ENCODE data around the gene SMIM7. TPM values are rescaled to one million over a fixed set of nuclear protein-coding genes. Genes with fewer than 3 reads are reported as not detected.
"Not testable (repeated sequence)": the region's sequence is repeated elsewhere in the genome, so short reads cannot be mapped to it uniquely, and the experiment has no call there.

Gene SMIM7
- total RNA-seq, 1 experiment from 2014 or later = 77.6 TPM

DNA sequence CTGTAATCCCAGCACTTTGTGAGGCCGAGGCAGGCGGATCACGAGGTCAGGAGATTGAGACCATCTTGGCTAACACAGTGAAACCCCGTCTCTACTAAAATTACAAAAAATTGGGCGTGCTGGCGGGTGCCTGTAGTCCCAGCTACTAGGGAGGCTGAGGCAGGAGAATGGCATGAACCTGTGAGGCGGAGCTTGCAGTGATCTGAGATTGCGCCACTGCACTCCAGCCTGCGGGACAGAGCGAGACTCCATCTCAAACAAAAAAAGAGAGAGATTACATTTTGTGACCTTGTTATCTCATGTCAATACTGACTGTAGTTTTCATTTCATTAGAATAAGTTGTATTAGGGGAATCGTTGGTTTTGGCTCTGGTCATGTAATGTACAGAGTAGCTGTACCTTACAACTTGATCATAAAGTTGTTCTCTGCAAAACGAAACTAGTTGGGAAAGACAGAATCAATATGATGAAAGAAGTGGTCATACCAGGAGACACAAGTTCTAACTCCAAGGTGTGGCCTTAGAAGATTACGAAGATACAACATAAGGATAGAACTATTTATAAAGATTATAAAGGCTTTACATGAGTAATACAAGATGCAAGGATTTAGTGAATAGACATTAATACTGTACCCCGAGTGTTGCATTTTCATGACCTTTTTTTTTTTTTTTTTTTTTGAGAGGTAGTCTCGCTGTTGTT is 16.3 kb upstream of the SMIM7 start:
- H3K56ac ChIP-seq (ENCODE audit: insufficient read length, low read depth, low read length) = no peak overlapping the region
- H3T11ph ChIP-seq (ENCODE audit: low read length) = no peak overlapping the region
- no peak overlapping the region for H3K9ac ChIP-seq (ENCODE audit: extremely low read depth, insufficient read length, low read length)
- no peak overlapping the region for H4K5ac ChIP-seq (ENCODE audit: insufficient read length, low read depth, low read length)
- H3K4ac ChIP-seq (ENCODE audit: low read depth, low read length) = no peak overlapping the region
- no peak overlapping the region for H4K8ac ChIP-seq (replicated peaks; ENCODE audit: insufficient read length, low read depth, low read length)
- no CpG with 5 or more reads among the region's 15 CpGs for WGBS (ENCODE audit: extremely low coverage, insufficient read length, low lambda C conversion rate)
- no peaks in the 10 kb centered on the region for H3K79me2 ChIP-seq (ENCODE audit: insufficient read depth, low read length)
- H2BK120ac ChIP-seq (ENCODE audit: low read depth, low read length, poor library complexity, severe bottlenecking) = no peak overlapping the region
- no peak overlapping the region for H2AFZ ChIP-seq (ENCODE audit: low read length)
- no peaks in the 10 kb centered on the region for H4K20me1 ChIP-seq (ENCODE audit: control insufficient read depth, insufficient read depth, insufficient read length)
- H3K4me1 ChIP-seq (ENCODE audit: insufficient read depth, low read length) = no peaks in the 10 kb centered on the region
- H2BK15ac ChIP-seq (ENCODE audit: low read depth, low read length) = no peak overlapping the region
- TF ChIP-seq, protein P1, sequence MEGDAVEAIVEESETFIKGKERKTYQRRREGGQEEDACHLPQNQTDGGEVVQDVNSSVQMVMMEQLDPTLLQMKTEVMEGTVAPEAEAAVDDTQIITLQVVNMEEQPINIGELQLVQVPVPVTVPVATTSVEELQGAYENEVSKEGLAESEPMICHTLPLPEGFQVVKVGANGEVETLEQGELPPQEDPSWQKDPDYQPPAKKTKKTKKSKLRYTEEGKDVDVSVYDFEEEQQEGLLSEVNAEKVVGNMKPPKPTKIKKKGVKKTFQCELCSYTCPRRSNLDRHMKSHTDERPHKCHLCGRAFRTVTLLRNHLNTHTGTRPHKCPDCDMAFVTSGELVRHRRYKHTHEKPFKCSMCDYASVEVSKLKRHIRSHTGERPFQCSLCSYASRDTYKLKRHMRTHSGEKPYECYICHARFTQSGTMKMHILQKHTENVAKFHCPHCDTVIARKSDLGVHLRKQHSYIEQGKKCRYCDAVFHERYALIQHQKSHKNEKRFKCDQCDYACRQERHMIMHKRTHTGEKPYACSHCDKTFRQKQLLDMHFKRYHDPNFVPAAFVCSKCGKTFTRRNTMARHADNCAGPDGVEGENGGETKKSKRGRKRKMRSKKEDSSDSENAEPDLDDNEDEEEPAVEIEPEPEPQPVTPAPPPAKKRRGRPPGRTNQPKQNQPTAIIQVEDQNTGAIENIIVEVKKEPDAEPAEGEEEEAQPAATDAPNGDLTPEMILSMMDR (conservative IDR thresholded peaks at IDR 0.05) = no peak
- no peak overlapping the region for H4K91ac ChIP-seq (ENCODE audit: insufficient read length, low read depth, low read length)
- Mint-ChIP-seq H3K4me3 (no peak overlapping the region), H3K9me3 (no peaks in the 10 kb centered on the region), H3K4me1 (peaks cover 5 to 7% of the 10 kb centered on the region in 2 experiments; a peak in 2 of 4 replicates), H3K27ac (no peak overlapping the region), H3K27me3 (ENCODE audit: low read depth) (no peaks in the 10 kb centered on the region), H3K36me3 (ENCODE audit: insufficient read depth in 1 of 3, low read depth in 3 of 3) (peaks cover 5 to 13% (median 11%) of the 10 kb centered on the region in 3 experiments; a peak in 6 of 7 replicates)
- no peaks in the 10 kb centered on the region for H3K79me1 ChIP-seq (ENCODE audit: insufficient read depth, low read depth, low read length, poor library complexity, severe bottlenecking)
- no peaks in the 10 kb centered on the region for H3K27me3 ChIP-seq (ENCODE audit: insufficient read depth, low read length)
- no peaks in the 10 kb centered on the region for H3K9me3 ChIP-seq (ENCODE audit: control insufficient read depth, low read depth, low read length)
- H3K14ac ChIP-seq (ENCODE audit: insufficient read depth, low read length) = no peak overlapping the region
- no peaks in the 10 kb centered on the region for H3K23me2 ChIP-seq (ENCODE audit: insufficient read length, low read depth, low read length, poor library complexity, severe bottlenecking)
- H2BK12ac ChIP-seq (ENCODE audit: insufficient read length, low read depth, low read length) = no peak overlapping the region
- no peak for DNase-seq
- no peak overlapping the region for H3K23ac ChIP-seq (ENCODE audit: insufficient read length, low read depth, low read length)
- H2BK20ac ChIP-seq (ENCODE audit: low read depth, low read length, poor library complexity, severe bottlenecking) = no peak overlapping the region
- H3K27ac ChIP-seq (ENCODE audit: insufficient read length, low read depth, low read length) = no peak overlapping the region
- no peak overlapping the region for H3K18ac ChIP-seq (ENCODE audit: insufficient read length, low read depth, low read length)
- H3K4me2 ChIP-seq (ENCODE audit: insufficient read depth, insufficient read length, low read length) = no peak overlapping the region
- H2BK5ac ChIP-seq (ENCODE audit: insufficient read length, low read length) = no peak overlapping the region
- H2AK5ac ChIP-seq (ENCODE audit: insufficient read length, low read length) = no peak overlapping the region

DNA sequence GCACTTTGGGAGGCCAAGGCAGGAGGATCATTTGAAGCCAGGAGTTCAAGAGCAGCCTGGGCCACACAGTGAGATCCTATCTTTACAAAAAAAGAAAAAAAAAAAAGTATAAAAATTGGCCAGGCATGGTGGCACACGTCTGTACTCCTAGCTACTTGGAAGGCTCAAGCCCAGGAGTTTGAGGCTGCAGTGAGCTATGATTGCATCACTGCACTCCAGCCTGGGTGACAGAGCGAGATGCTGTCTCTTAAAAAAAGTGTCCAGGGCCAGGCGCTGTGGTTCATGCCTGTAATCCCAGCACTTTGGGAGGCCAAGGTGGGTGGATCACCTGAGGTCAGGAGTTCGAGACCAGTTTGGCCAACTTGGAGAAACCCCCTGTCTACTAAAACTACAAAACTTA is 13.9 kb upstream of the SMIM7 start:
- H4K20me1 ChIP-seq (ENCODE audit: control insufficient read depth, insufficient read depth, insufficient read length); H2BK20ac ChIP-seq (ENCODE audit: low read depth, low read length, poor library complexity, severe bottlenecking); H3K9me3 ChIP-seq (ENCODE audit: control insufficient read depth, low read depth, low read length); H2BK5ac ChIP-seq (ENCODE audit: insufficient read length, low read length); H3K4me2 ChIP-seq (ENCODE audit: insufficient read depth, insufficient read length, low read length); H3K4me1 ChIP-seq (ENCODE audit: insufficient read depth, low read length); H4K5ac ChIP-seq (ENCODE audit: insufficient read length, low read depth, low read length); H2BK15ac ChIP-seq (ENCODE audit: low read depth, low read length); H2BK12ac ChIP-seq (ENCODE audit: insufficient read length, low read depth, low read length); H3K27me3 ChIP-seq (ENCODE audit: insufficient read depth, low read length); H3K23me2 ChIP-seq (ENCODE audit: insufficient read length, low read depth, low read length, poor library complexity, severe bottlenecking); H3K4me3 Mint-ChIP-seq; H2BK120ac ChIP-seq (ENCODE audit: low read depth, low read length, poor library complexity, severe bottlenecking); H3K23ac ChIP-seq (ENCODE audit: insufficient read length, low read depth, low read length); H3K4ac ChIP-seq (ENCODE audit: low read depth, low read length); H3K79me2 ChIP-seq (ENCODE audit: insufficient read depth, low read length); H3K27ac ChIP-seq (ENCODE audit: insufficient read length, low read depth, low read length); H3K79me1 ChIP-seq (ENCODE audit: insufficient read depth, low read depth, low read length, poor library complexity, severe bottlenecking); H2AFZ ChIP-seq (ENCODE audit: low read length); H3K9me3 Mint-ChIP-seq; H3K4me1 Mint-ChIP-seq; H4K8ac ChIP-seq (replicated peaks; ENCODE audit: insufficient read length, low read depth, low read length); H3T11ph ChIP-seq (ENCODE audit: low read length); DNase-seq; H3K14ac ChIP-seq (ENCODE audit: insufficient read depth, low read length); H3K36me3 Mint-ChIP-seq (ENCODE audit: insufficient read depth in 1 of 3, low read depth in 3 of 3); H3K18ac ChIP-seq (ENCODE audit: insufficient read length, low read depth, low read length); H2AK5ac ChIP-seq (ENCODE audit: insufficient read length, low read length); H3K9ac ChIP-seq (ENCODE audit: extremely low read depth, insufficient read length, low read length); H3K27me3 Mint-ChIP-seq (ENCODE audit: low read depth); H3K56ac ChIP-seq (ENCODE audit: insufficient read length, low read depth, low read length); H4K91ac ChIP-seq (ENCODE audit: insufficient read length, low read depth, low read length): not testable (repeated sequence)
- peak overlapping the region in 1 of 3 experiments; percentile 59; a peak in 1 of 7 replicates for H3K27ac Mint-ChIP-seq
- no CpG with 5 or more reads among the region's 4 CpGs for WGBS (ENCODE audit: extremely low coverage, insufficient read length, low lambda C conversion rate)

All from H9 (cell line).